ENCODE data around the gene UCP3.

The UCP3 gene

GRCh38 chr11:74006743-74007304 lies 2.1 kb downstream of the UCP3 start:
- DNase-seq (ENCODE audit: low read depth in 2 of 2) = no peak
- H3K4me3 ChIP-seq (replicated peaks in 1 of 2; ENCODE audit: low read depth in 2 of 2, low read length in 2 of 2) = no peak overlapping the region
- TF ChIP-seq, protein P1, sequence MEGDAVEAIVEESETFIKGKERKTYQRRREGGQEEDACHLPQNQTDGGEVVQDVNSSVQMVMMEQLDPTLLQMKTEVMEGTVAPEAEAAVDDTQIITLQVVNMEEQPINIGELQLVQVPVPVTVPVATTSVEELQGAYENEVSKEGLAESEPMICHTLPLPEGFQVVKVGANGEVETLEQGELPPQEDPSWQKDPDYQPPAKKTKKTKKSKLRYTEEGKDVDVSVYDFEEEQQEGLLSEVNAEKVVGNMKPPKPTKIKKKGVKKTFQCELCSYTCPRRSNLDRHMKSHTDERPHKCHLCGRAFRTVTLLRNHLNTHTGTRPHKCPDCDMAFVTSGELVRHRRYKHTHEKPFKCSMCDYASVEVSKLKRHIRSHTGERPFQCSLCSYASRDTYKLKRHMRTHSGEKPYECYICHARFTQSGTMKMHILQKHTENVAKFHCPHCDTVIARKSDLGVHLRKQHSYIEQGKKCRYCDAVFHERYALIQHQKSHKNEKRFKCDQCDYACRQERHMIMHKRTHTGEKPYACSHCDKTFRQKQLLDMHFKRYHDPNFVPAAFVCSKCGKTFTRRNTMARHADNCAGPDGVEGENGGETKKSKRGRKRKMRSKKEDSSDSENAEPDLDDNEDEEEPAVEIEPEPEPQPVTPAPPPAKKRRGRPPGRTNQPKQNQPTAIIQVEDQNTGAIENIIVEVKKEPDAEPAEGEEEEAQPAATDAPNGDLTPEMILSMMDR (IDR thresholded peaks at IDR 0.05; ENCODE audit: low read depth, low read length) = no peak

- TF ChIP-seq, protein P1 (IDR thresholded peaks at IDR 0.05; ENCODE audit: low read depth, low read length) = no peak
- no peak overlapping the region for H3K4me3 ChIP-seq (replicated peaks in 1 of 2; ENCODE audit: low read depth in 2 of 2, low read length in 2 of 2)
- DNase-seq (ENCODE audit: low read depth in 2 of 2) = no peak
Measured at GRCh38 chr11:74005721-74006517, 3.0 kb downstream of the UCP3 start.

DNA sequence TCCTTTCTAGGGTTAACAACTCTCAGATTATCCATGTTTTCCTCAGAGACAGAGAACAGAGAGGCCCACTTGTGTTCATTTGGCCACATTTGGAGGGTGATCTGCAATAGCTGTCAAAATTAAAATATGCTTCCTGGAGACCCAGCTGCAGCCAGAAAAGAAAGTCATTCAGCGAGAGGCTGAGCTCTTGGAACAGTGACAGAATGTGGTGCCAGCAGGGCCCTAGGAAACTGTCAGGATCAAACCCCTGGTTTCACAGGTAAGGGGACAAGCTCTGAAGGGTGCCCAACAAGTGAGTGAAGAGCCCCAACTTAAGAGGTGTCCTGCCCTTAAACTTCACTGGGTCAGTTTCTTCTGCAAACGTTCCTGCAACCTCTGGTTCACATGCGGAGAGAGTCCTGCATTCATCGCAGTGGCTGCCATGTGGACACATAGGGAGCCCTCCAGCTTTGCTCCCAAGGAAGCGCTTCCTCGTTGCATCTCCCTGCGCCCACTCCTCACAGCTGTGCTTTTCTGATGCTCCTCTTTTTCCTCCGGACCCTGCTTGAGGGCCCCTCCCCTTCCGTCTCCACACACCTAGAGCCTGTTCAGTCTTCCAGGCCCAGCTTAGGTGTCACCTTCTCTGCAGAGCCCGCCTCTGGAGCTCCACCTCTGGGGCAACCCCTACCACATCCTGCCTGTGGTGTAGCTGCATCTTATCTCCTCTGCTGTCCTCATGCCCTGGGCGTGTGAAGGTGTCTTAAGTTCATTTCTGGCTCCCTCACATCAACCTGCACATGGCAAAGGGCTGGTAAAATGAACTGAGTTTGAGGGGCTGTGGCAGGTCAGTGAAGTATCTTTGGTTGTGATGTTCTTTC lies 3.9 kb downstream of the UCP3 start:
- no peak for DNase-seq (ENCODE audit: low read depth in 2 of 2)
- TF ChIP-seq, protein P1 (IDR thresholded peaks at IDR 0.05; ENCODE audit: low read depth, low read length) = no peak
- no peak overlapping the region for H3K4me3 ChIP-seq (replicated peaks in 1 of 2; ENCODE audit: low read depth in 2 of 2, low read length in 2 of 2)

GRCh38 chr11:74004046-74004695 lies 4.7 kb downstream of the UCP3 start:
- H3K4me3 ChIP-seq (replicated peaks in 1 of 2; ENCODE audit: low read depth in 2 of 2, low read length in 2 of 2) = no peak overlapping the region
- no peak for DNase-seq (ENCODE audit: low read depth in 2 of 2)
- TF ChIP-seq, protein P1 (IDR thresholded peaks at IDR 0.05; ENCODE audit: low read depth, low read length) = no peak

DNA sequence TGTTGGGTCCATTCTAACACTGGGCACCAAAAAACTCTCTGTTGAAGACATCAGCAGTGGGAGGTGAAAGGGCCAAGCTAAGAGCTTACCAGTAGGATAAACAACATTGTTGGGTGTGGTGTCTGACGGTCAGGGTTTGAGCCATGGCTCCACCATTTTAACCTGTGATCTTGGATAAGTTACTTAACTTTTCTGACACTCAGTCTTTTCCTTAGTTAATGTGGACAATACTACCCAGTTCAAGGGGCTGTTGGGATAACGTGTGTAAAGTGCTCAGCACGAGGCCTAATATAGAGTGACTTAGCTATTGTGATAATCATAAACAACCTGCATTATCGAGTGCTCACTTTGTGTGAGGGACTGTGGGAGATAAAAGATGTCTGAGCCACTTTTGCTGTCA lies 6.1 kb downstream of the UCP3 start:
- TF ChIP-seq, protein P1 (IDR thresholded peaks at IDR 0.05; ENCODE audit: low read depth, low read length) = no peak
- no peak overlapping the region for H3K4me3 ChIP-seq (replicated peaks in 1 of 2; ENCODE audit: low read depth in 2 of 2, low read length in 2 of 2)
- no peak for DNase-seq (ENCODE audit: low read depth in 2 of 2)

DNA sequence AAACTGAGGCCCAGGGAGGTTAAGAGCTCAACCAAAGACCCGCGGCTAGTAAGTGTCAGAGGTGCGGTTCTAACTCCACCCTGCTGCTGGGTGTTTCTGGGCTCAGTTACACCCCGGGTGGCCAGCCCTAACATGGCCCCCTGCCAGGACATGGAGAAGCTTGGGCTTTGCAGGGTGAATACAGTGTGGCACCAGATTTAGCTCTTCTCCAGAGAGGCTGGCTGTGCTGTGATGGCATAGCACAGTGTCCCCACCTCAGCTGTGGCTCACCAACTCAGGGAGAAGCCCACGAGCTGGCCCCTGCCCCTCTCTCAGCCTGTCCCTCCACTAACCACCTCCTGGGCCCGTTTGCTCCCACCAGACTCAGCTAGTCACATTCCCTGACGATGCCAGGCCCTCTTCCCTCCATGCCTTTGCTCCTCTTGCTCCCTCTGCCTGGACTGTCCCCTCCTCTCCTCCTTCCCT lies 7.0 kb downstream of the UCP3 start:
- no peak for DNase-seq (ENCODE audit: low read depth in 2 of 2)
- H3K4me3 ChIP-seq (replicated peaks in 1 of 2; ENCODE audit: low read depth in 2 of 2, low read length in 2 of 2) = no peak overlapping the region
- TF ChIP-seq, protein P1 (IDR thresholded peaks at IDR 0.05; ENCODE audit: low read depth, low read length) = no peak
